Measurements from ENCODE around the gene RIMS4. TPM values are rescaled to one million over a fixed set of nuclear protein-coding genes. Genes with fewer than 3 reads are reported as not detected.

The RIMS4 gene
- total and polyA plus RNA-seq, 2 of the 8 experiments (the other 6 are each of a cell fraction or from before 2014, with no cell fraction given): 13.3 to 44.2 TPM

- ChIA-PET CTCF (ENCODE audit: partially characterized antibody) (interaction anchor here (1.3 to 17.1 kb wide), 2 partner anchors 13 to 38 kb away, joined by 3 to 256 read pairs; partner anchors contain the start of gene KCNK15), POLR2A (ENCODE audit: partially characterized antibody) (interaction anchor here (0.7 kb wide), 1 partner anchor 79 kb away, joined by 3 read pairs; no protein-coding TSS in a partner anchor)
- no peak overlapping the region for H3K14ac ChIP-seq (ENCODE audit: insufficient read length)
- no peak overlapping the region for H4K5ac ChIP-seq (ENCODE audit: insufficient read length, low read depth, low read length)
- peaks cover 0 to 13% of the 10 kb centered on the region in 2 experiments for H4K20me1 ChIP-seq (replicated peaks in 1 of 2; ENCODE audit: control insufficient read depth in 1 of 2, insufficient read depth in 2 of 2, low read length in 2 of 2)
- H3K79me1 ChIP-seq (ENCODE audit: low read depth, low read length): no peaks in the 10 kb centered on the region
- no peak overlapping the region for H3K4me2 ChIP-seq (ENCODE audit: insufficient read depth in 1 of 2, low read depth in 2 of 2, low read length in 2 of 2)
- no peak overlapping the region for H2BK15ac ChIP-seq (ENCODE audit: low read length)
- H3K23me2 ChIP-seq (ENCODE audit: low read depth, low read length): peaks cover 5% of the 10 kb centered on the region; the same call in 1 of the 2 replicates
- H2AK5ac ChIP-seq (ENCODE audit: low read depth, low read length): no peak overlapping the region
- peaks cover 0 to 5% (median under 1%) of the 10 kb centered on the region in 4 experiments; a peak in 1 of 7 replicates for H3K4me1 ChIP-seq (replicated peaks in 1 of 4; ENCODE audit: control insufficient read depth in 3 of 4, insufficient read depth in 4 of 4, low read length in 3 of 4)
- no peak for DNase-seq (ENCODE audit: low read depth in 1 of 2, low spot score in 2 of 2)
- H3K18ac ChIP-seq (ENCODE audit: extremely low read depth, low read length): no peak overlapping the region
- no peak overlapping the region for H2BK5ac ChIP-seq (ENCODE audit: low read depth, low read length)
- peaks cover 0 to 6% (median 2%) of the 10 kb centered on the region in 4 experiments; a peak in 3 of 8 replicates for H3K36me3 ChIP-seq (ENCODE audit: control insufficient read depth in 2 of 4, insufficient read depth in 4 of 4, low read length in 3 of 4)
- FAIRE-seq: no peak
- no peaks in the 10 kb centered on the region for H3K27me3 ChIP-seq (replicated peaks in 1 of 4; ENCODE audit: control insufficient read depth in 3 of 4, extremely low read depth in 1 of 4, insufficient read depth in 3 of 4, low read length in 3 of 4)
- 77% methylated on average over 3 of the region's 3 CpGs; no CpG with 5 or more reads in 1 of the 2 experiments for WGBS, 2 experiments (ENCODE audit: extremely low coverage in 1 of 2, insufficient coverage in 1 of 2, insufficient read length in 1 of 2, insufficient replicate concordance in 2 of 2, low coverage in 1 of 2, low lambda C conversion rate in 2 of 2, missing lambda C conversion rate in 1 of 2)
- no peak overlapping the region for H2BK120ac ChIP-seq (replicated peaks; ENCODE audit: low read depth, low read length)
- no peak overlapping the region for H3K56ac ChIP-seq (replicated peaks; ENCODE audit: insufficient read length, low read depth, low read length)
- H3K23ac ChIP-seq (ENCODE audit: insufficient read length): no peak overlapping the region
- no peaks in the 10 kb centered on the region for H3K79me2 ChIP-seq (ENCODE audit: control insufficient read depth in 1 of 2, insufficient read depth in 2 of 2, low read length in 2 of 2)
- H4K8ac ChIP-seq (ENCODE audit: extremely low read depth, insufficient read depth, low read length): no peak overlapping the region
- H3K27ac ChIP-seq (ENCODE audit: low read depth, low read length): no peak overlapping the region
- no peaks in the 10 kb centered on the region for H3K9me3 ChIP-seq (ENCODE audit: insufficient read depth in 2 of 2, low read depth in 1 of 2, low read length in 1 of 2)
- no peak overlapping the region for H2BK20ac ChIP-seq (ENCODE audit: low read length)
- H2BK12ac ChIP-seq (ENCODE audit: low read depth, low read length): no peak overlapping the region
- no peak overlapping the region for H4K91ac ChIP-seq (replicated peaks; ENCODE audit: insufficient read length, low read length)
- no peak overlapping the region for H2AFZ ChIP-seq (ENCODE audit: low read length)
- no peak overlapping the region for H3K4ac ChIP-seq (replicated peaks; ENCODE audit: insufficient read length, low read depth, low read length)
- no peak overlapping the region for H3K9ac ChIP-seq (replicated peaks in 1 of 4; ENCODE audit: extremely low read depth in 1 of 4, low read depth in 3 of 4, low read length in 3 of 4)
- no peak overlapping the region for H3K4me3 ChIP-seq (ENCODE audit: extremely low read depth in 1 of 4, insufficient read depth in 2 of 4, low read depth in 3 of 4, low read length in 4 of 4)
- TF ChIP-seq CREB1 (IDR thresholded peaks at IDR 0.05): no peak
- no peak for TF ChIP-seq EZH2 (IDR thresholded peaks at IDR 0.05; ENCODE audit: low read depth, low read length, severe bottlenecking)
- no peak for TF ChIP-seq CTBP2 (IDR thresholded peaks at IDR 0.05; ENCODE audit: borderline replicate concordance, insufficient read depth, insufficient read length, low read length)
- TF ChIP-seq NRF1 (IDR thresholded peaks at IDR 0.05; ENCODE audit: low read depth, low read length): no peak
- TF ChIP-seq USF2 (IDR thresholded peaks at IDR 0.05; ENCODE audit: low read length): no peak
- TF ChIP-seq SP4 (IDR thresholded peaks at IDR 0.05; ENCODE audit: low read length): no peak
- no peak for TF ChIP-seq RXRA (IDR thresholded peaks at IDR 0.05; ENCODE audit: insufficient read depth, low read depth, low read length)
- no peak for TF ChIP-seq BACH1 (IDR thresholded peaks at IDR 0.05; ENCODE audit: low read length)
- TF ChIP-seq MAX (IDR thresholded peaks at IDR 0.05): no peak
- no peak for TF ChIP-seq MAFK (IDR thresholded peaks at IDR 0.05; ENCODE audit: low read depth, low read length)
- no peak for TF ChIP-seq YY1 (IDR thresholded peaks at IDR 0.05; ENCODE audit: low read depth, low read length)
- no peak for TF ChIP-seq EGR1 (IDR thresholded peaks at IDR 0.05; ENCODE audit: borderline replicate concordance, low read depth, low read length)
- TF ChIP-seq CHD2 (IDR thresholded peaks at IDR 0.05; ENCODE audit: low read length): no peak
- no peak for TF ChIP-seq POU5F1 (IDR thresholded peaks at IDR 0.05; ENCODE audit: low read depth, low read length)
Measured at GRCh38 chr20:44761423-44761822, 48.9 kb downstream of the RIMS4 start.

All from H1 (cell line).